NCI-H510A treated with DMSO at 0.1 percent for 48 hours (cell line): ENCODE measurements around the gene KCNG2.

Source experiments
- DNase-seq: peaks from one replicate; lab custom pipeline; 2025; lab: John Stamatoyannopoulos, UW

Gene KCNG2

DNA sequence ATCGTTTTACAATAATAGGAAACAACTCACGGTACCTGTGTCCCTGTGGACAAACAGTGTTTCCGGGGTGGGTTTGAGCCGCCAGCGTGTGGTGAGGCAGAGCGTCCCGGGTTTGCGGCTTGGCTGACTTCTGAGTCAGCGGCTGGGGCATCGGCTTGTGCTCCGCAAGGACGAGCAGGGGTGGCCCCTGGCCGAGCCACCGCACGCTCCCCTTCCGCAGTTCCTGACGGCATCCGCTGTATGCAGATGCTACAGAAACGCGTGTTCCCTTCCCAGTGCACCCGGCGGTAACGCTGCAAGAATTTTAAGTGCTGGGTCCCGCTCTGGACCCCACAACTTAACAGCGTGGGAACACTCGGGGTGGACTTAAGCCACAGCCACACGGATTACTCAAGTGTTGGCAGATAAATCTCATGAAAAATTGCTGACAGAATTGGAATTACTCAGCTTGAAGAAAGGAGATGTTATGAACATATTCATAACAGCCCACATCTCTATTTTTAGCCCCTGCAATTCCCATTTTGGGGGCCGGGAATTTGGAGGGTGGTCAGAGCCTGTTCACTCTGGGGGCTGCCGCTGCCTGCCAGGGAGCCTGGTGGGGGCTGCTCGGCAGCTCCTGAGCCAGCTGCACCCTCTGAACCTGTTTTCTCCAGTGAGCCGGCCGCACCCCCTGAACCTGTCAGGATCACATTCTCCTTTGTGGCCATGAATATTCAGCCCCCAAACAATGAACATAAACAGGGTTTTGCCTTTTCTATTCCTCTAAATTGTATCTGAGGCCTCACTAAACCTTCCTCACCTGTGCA lies 12.6 kb upstream of the KCNG2 start:
- DNase-seq, result no peak

DNA sequence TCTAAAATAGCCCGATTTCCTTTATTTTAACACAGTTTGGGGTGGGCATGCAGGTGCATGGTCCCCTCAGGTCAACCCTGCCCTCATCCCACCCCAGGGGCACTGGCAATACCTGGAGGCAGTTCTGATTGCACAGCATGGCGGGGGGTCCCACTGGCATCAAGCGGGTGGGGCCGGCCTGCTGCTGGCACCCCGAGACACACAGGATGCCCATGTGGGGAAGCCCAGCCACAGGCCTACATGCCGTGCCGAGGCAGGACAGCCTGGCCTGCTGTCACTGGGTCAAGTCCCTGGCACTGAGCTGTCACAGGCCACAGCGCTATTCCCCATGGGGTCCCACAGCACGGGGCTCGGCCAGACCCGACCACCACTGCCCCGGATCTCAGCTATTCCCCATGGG lies 11.9 kb upstream of the KCNG2 start:
- no peak for DNase-seq

DNA sequence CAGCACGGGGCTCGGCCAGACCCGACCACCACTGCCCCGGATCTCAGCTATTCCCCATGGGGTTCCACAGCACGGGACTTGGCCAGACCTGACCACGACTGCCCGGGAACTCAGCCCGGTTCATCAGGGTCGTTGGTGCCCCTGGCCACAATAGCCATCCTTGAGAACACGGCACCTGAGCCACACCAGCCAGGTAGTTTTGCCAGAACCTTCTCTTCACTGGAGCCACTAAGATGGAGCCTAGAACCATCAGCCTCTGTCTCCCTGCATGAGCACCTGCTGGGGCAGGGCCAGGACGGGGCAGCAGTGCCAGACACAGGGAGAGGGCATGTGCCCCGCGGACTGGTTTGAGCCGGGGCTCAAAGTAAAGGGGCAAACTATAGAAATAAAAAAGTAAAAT lies 11.4 kb upstream of the KCNG2 start:
- DNase-seq, result no peak

DNA sequence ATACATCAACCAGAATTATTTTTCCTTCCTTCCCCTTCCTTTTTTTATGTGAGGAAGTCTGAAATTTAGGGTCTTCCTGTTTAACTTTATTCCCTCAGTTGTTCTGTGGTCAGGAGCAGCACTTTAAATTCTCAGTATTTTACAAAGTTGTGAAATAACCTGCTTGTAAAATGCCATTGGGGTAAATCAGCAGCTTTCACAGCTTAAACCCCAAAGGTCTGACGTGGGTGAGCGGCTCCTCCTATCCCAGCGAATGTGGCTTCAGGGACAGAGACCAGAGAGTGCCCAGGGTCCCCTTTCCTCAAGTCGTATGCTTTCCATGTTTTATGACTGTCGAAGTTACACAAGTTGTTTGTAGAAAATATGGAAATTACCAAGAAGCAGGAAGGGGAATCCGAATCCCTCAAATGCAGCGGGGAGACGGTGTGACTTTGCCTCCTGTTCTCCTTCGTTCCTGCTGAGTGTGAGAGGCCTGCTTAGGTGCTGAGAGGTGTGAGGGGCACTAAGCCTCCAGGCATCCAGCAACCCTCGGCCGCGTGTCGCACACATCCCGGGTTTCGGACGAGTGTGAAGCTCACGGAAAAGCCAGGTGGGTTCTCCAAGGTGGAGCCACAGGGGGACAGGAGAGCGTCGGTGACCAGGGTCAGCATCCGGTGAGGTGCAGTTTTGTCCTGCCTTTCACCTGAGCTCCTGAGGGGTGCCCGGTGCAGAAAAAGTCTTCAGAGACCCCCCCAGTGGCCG lies 10.8 kb upstream of the KCNG2 start:
- DNase-seq, result no peak

DNA sequence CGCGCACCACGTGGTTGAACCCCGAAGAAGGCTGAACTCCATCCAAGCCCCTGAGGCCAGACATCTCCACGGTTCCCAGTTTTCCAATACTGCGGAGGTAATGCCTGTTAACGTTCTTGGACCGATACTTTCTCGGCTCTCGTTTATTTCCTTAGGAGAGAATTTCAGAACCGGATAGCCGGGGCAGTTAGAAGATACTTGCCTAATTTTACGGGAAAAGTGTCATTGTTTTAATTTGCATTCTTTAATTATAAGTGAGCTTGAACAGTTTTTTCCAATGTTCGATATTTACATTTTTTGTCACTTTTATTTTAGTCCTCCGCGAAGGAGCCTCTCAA lies 10.2 kb upstream of the KCNG2 start:
- DNase-seq, result no peak

DNA sequence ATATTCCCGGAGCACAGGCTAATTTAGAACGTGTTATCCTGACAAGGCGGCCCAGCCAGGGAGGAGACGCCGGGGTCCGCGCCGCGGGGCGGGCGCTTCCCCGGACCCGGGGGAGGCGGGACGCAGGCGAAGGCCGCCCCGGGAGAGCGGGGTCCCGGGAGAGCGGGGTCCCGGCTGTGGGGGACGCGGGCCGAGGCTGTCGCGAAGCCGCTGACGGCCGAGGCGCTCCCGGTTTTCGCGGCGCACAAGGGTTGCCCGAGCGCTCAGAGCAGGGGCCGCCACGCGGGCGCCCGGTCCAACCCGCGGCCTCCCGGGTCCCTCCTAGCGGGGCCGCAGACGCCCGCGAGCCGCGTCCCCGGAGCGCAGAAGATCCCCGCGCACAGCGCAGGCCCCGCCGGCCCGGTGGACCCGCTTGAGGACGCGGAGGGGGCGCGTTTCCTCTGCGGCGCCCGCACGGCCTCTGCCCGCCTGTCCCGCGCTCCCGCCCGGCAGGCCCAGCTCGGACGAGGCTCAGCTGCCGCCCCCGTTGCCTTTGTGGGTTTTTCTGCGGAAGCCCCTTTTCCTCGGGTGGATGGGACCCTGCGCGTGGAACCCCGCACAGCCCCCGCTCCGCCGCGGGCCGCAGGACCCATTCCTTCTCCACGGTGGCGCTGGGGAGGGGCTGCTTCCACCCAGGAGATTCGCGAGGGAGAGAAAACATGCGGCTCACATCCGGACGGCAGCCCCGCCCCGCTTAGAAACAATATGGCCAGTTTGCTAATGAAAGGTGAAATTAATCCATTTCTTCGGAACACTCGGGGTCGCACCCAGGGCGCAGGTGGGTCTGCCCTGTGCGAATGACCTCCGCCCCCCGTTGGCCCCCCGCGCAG lies 9.6 kb upstream of the KCNG2 start:
- DNase-seq, result no peak

DNA sequence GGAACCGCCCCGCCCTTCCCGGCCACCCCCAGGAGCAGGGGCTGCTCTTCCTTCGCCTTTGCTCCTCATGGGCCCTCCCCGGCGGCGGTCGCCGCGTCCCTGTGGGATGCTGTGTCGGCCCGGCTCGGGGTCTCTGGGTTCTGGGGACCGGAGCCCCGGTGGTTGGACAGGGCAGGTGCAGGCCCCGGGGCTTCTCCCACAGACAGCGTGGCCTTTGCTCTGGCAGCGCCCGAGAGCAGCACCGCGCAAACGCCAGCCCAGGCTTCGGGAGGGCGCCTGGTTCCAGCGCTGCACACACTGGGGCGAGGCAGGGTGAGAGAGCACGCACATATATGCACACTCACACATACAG lies 9.0 kb upstream of the KCNG2 start:
- no peak for DNase-seq

DNA sequence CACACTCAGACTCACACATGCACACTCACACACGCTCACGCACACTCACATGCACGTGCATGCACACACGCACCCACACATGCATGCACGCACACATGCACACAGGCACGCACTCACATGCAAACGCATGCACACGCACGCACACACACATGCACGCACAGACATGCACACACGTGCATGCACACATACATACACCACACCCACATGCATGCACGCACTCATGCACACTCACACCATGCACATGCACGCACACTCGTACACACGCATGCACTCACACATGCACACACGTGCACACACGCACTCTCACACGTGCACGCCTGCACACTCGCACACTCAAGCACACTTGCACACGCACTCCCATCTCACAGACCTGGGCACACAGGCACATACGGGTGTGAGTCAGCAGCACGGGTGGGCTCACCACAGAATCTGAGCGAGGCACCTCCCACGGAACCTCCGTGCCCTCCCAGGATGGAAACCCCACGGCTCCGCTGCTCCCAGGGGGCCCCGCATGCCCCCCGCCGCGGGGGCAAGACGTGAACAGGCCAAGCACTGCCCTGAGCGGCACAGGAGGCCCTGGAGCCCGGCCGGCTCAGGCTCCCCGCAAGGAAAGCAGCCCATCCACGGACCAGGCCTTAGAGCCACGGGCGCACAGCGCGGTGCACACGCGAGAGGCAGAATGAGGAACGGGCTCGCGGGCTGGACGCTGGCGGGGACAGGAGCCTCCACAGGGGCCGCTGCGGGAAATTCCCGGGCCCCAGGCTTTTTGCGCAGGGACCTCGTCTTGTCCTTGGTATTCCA lies 8.4 kb upstream of the KCNG2 start:
- DNase-seq, result no peak

DNA sequence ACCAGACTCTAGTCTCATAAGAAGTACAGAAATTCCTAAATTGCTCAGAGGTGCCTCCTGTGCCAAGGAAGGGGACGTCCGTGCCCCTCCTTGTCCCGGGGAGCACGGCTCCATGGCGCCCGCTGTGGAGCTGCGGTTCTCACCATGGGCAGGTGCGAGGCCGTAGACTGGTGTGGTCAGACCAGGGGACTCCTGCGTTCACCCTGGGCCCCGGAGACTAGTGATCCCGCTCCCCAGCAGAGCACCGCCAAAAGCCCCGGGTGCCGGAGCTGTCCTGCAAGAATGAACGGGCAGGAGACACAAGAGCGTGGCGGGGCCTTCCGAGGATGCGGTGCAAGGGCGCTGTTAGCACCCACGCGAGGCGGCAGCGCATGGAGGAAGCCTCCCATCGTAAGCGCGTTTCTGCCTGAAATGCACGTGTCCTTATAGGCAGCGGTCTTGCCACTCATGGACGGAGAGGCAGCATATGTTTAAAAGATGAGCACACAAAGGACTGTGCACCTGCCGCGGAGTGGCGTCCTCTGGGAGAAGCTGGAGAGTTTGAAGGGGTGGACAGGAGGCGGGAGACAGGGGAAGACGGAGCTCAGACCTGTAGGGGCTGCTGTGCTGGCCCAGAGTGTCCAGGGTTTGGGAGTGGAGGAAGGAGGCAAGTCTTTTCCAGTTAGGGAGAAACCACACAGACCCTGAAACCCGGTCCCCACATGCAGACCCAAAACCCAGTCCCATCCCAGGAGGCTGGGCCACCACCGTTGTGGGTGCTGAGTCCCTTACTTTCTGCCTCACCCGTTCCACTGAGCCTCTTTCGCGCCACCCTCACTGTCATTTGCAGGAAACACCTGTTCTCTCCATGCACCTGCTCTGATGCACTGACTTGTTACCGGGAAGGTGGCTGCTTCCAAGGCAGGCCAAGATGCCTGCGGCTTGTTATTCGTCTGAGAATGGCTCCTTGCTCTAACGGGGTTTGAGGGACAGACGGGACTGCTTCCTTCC lies 7.5 kb upstream of the KCNG2 start:
- DNase-seq, result peak; percentile 28

DNA sequence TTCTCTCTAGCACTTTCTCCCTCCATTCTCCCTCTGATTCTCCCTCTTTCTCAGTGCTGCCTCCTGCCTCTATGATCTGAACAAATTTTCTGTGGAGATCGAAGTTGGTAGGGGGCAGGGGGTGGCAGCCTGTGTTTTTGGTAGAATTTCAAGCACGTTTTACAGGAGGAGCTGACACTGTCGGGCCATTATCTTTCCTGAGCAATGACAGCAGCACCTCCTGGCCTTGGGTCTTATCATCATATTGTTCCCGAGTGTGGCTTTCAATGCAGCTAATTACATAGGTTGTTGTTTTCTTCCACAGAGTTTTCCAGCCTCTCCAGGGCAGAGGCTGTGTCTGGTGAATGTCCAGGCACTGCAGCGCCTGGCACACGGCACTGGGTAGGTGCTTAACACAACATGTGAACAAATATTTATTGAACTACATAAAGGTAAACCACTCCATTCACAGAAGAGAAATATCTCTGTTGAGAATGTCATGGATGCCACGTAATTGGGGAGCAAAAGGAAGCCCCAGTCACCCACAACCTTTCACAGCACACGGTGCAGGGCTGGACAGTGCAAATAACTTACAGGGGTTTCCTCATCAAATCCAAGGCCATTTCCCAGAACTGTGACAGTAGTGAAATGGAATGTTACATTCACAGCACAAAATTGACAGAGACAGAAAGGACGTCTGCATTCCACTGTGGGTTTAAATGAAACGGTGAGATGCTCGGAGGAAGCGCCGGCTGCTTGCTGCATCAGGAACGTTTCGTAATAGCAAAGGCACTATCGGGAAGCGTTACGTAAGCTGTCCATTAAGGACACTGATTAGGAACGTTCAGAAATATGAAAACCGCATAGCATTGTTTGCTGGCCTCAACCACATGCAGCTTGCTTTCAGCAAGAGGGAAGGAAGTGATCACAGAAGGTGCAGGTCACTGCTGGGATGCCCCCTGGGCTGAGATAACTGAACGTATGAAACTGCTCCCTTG lies 6.5 kb upstream of the KCNG2 start:
- no peak for DNase-seq

DNA sequence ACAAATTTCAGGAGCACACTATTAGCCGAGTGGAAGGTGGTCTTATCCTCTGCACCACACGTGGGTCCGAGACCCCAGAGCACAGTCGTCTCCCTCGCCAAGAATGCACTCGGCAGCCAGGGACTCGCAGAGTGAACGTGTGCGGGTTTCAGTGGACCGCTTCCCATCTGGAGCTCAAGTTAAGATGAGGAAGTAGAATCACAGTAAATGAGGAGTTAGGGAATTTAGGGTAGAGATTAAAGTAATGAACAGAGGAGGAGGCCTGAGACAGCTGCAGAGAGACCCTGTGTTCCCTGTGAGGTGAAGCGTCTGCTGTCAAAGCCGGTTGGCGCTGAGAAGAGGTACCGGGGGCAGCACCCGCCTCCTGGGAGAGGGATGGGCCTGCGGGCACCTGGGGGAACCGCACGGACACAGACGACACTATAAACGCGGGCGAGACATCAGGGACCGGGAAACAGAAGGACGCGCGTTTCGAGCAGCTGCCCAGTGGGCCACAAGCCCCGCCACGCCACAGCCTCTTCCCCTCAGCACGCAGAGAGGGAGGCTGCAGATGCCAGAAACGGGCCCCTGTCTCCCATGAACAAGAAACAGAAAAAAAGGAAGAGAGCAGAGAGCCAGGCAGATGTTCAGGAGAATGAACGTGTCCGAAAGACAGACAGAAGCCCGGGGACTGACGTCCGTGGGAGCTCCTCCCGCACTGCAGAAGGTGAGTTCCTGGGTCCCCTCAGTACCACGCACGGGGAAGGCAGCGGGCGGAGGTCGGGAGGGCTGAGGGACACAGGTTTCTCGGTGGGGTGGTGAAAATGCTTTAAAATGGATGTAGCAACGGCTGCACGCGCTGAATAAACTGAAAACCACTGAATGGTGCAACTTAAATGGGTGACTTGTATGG lies 5.4 kb upstream of the KCNG2 start:
- DNase-seq, result no peak

DNA sequence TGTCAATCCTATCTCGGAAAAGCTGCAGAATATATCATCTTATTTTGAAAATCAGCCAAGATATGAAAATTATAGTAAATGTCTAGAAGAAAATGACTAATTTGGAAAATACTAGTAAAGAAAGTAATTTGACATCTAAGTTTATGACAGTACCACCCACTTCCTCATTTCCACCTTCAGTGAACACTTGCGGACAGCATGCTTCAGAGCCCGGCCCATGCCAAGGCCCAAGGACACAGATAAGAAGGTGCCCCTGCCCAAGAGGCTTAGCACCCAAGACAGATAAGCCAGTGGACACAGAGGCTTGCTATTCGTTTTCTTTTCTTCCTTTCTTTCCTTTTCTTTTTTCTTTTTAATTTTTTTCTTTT lies 4.8 kb upstream of the KCNG2 start:
- no peak for DNase-seq

DNA sequence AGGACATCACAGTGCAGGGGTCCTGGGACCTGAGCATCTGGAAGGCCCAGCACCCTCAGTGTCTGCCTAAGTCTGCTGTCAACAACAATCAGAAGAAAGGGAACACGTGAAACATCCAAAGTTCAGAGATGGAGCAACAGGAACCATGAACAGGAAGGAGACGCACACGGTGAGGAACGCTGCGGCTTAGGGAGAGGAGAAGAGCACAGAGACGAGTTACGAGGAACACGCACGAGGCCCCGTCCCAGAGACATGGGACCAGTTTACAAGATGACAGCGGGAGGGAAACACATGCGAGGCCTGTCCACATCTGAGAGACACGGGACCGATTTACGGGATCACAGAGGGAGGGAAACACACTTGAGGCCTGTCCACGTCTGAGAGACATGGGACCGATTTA lies 2.9 kb upstream of the KCNG2 start:
- DNase-seq, result no peak

DNA sequence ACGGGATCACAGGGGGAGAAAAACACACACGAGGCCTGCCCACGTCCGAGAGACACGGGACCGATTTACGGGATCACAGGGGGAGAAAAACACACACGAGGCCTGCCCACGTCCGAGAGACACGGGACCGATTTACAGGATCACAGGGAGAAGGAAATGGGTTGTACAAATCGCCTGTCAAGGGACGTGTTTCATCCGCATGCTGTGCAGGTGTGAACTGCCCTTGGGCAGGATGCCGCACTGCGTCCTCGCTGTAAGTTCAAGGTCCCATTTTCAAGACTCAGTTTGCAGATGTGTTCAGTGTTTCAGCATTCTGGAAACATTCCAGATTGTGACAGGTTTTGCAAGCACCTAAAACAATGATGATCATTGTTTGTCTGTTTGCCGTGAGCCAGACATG lies 2.3 kb upstream of the KCNG2 start:
- DNase-seq, result no peak

DNA sequence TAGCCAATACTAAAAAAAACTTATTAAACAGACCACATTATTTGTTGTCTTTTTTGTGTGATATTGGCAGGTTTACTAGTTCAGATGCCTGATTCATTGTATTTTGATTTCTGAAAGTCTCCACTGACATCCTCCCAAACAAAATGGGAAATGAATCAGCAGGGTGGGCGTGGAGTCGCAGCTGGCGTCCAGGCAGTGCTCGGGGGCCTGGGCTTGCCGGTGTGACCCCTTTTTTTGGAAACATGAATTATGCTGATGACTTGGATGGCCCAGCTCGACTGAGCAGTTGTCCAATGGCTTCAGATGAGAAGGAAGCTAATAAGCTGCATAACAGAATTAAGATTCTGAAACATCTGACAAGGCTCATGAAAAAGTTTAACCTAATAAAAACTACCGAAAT lies 1.7 kb upstream of the KCNG2 start:
- DNase-seq, result no peak

DNA sequence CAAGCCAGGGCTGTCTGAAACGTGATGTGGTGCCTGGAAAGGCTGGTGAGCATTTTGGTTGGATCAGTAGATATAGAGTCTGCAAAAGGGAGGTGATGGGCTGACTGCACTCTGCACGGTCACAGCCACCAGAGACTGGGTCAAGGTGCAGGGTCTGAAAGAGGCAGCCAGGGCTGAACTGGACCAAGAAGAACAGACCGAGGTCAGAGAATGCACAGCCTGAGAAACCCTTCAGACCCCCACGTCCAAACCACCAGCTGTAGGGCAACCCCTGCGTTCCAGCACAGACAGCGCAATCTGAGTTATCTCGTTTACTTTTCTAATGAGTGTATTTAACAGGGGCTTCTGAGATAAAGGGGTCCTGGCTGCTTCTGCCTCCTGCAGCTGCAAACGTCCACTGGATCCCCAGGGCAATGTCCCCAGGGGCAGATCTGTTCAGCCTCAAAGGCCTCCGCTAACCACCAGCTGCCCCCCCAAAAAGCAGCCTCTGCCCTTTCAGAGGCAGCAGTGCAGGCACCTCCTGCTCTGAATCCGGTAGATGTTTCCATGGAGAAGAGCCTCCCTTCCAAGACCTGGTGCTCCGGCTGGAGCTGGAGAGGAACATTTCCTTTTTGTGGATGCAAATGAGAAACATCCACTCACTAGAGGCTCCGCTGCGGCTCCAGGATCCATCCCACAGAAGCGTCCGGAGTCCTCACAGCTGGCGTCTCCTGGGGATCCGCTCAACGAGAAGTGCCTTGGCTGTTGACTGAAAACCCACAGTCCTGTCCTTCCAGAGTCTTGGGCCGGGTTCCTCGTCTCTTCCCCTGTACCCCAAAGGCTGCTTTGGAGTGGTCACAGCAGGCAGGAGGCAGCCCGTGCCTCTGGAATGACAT lies 970 bp upstream of the KCNG2 start:
- no peak for DNase-seq

DNA sequence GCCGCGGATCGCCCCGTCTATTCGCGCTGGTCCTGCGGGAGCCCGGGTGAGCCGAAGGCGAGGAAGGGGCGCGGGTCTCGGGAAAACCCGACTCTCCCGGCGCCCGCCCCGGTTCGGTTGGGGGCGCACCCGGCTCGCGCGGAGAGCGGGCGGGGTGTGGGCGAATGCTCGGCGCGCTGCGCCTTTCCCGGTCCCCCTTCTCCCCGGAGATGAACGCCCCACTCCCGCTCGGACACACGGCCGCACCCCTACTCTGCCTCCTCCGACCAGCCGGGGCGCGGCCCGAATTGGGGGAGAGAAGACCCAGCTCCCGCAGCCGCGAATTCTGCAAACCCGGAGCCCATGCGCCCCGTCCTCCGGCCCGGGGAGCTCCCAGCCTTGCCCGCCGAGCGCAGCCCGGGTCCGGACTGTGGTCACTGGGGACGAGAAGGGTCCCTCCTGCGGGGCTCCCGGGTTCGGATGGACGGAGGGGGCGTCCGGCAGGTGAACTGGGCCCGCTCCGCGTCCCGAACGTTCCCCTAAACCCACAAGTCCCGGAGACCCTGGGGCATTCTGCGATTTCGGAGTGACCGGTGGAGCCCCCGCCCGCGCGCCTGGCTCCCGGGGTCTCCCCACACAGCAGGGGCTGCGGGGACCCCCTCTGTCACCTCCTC lies 734 bp downstream of the KCNG2 start:
- no peak for DNase-seq
